ENCODE results near the gene LCN6.
A peak's percentile ranks its signal among the peaks of the same experiment; 100 is the strongest.
"Not testable (repeated sequence)": the region's sequence is repeated elsewhere in the genome, so short reads cannot be mapped to it uniquely, and the experiment has no call there.

Gene LCN6

GRCh38 chr9:136782452-136782851, 34.1 kb upstream of the LCN6 start:
- no peak overlapping the region for H3K27ac ChIP-seq (ENCODE audit: low read depth, low read length)
- no peaks in the 10 kb centered on the region for H3K36me3 ChIP-seq (ENCODE audit: control insufficient read depth in 1 of 2, insufficient read depth in 2 of 2, low read length in 2 of 2)
- peaks cover 10 to 21% of the 10 kb centered on the region in 2 donors for H3K4me1 ChIP-seq (ENCODE audit: control insufficient read depth in 1 of 2, insufficient read depth in 2 of 2, low read length in 2 of 2)
- no peak overlapping the region for H3K4me3 ChIP-seq (ENCODE audit: low read depth in 1 of 2, low read length in 2 of 2)
- no peaks in the 10 kb centered on the region for H3K9me3 ChIP-seq (ENCODE audit: control insufficient read depth in 1 of 2, low read length in 2 of 2)
- no peaks in the 10 kb centered on the region for H3K27me3 ChIP-seq (ENCODE audit: control insufficient read depth in 1 of 2, insufficient read depth in 2 of 2, low read length in 2 of 2)
- no peak overlapping the region for H3K9ac ChIP-seq (ENCODE audit: low read depth in 1 of 2, low read length in 2 of 2)

- no peak overlapping the region for H3K27ac ChIP-seq (ENCODE audit: low read depth, low read length)
- peaks cover 12 to 14% of the 10 kb centered on the region in 2 donors for H3K4me1 ChIP-seq (ENCODE audit: control insufficient read depth in 1 of 2, insufficient read depth in 2 of 2, low read length in 2 of 2)
- H3K4me3 ChIP-seq (ENCODE audit: low read depth in 1 of 2, low read length in 2 of 2) = no peak overlapping the region
- no peaks in the 10 kb centered on the region for H3K36me3 ChIP-seq (ENCODE audit: control insufficient read depth in 1 of 2, insufficient read depth in 2 of 2, low read length in 2 of 2)
- H3K9me3 ChIP-seq (ENCODE audit: control insufficient read depth in 1 of 2, low read length in 2 of 2) = no peaks in the 10 kb centered on the region
- no peaks in the 10 kb centered on the region for H3K27me3 ChIP-seq (ENCODE audit: control insufficient read depth in 1 of 2, insufficient read depth in 2 of 2, low read length in 2 of 2)
- H3K9ac ChIP-seq (ENCODE audit: low read depth in 1 of 2, low read length in 2 of 2) = no peak overlapping the region
Observed at GRCh38 chr9:136779808-136780207, 31.5 kb upstream of the LCN6 start.

DNA sequence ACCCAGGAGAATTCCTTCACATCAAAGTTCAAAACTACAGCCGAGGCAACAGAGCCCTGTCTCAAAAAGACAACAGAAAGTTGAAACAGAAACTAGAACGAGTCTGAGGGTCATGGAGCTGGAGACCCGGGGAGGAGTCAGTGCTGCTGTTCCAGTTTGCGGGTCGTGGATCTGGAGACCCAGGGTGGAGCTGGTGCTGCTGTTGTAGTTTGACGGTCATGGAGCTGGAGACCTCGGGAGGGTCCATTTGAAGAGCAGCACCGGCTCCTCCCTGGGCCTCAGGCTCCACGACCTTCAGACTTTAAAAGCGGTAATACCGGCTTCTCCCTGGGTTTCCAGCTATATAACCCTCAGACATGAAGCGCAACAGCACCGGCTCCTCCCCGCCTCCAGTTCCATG, 29.0 kb upstream of the LCN6 start:
- Histone ChIP-seq H3K27ac (ENCODE audit: low read depth, low read length) (no peak overlapping the region), H3K4me3 (ENCODE audit: low read depth in 1 of 2, low read length in 2 of 2) (peak overlapping the region in 1 of 2 donors; percentile 7), H3K27me3 (ENCODE audit: control insufficient read depth in 1 of 2, insufficient read depth in 2 of 2, low read length in 2 of 2) (no peaks in the 10 kb centered on the region), H3K9me3 (ENCODE audit: control insufficient read depth in 1 of 2, low read length in 2 of 2) (peaks cover 8 to 9% of the 10 kb centered on the region in 2 donors), H3K36me3 (ENCODE audit: control insufficient read depth in 1 of 2, insufficient read depth in 2 of 2, low read length in 2 of 2) (no peaks in the 10 kb centered on the region), H3K4me1 (ENCODE audit: control insufficient read depth in 1 of 2, insufficient read depth in 2 of 2, low read length in 2 of 2) (peaks cover 10 to 11% of the 10 kb centered on the region in 2 donors), H3K9ac (ENCODE audit: low read depth in 1 of 2, low read length in 2 of 2) (peak overlapping the region in 1 of 2 donors; percentile 45)

GRCh38 chr9:136776947-136777346, 28.6 kb upstream of the LCN6 start:
- no peaks in the 10 kb centered on the region for H3K27me3 ChIP-seq (ENCODE audit: control insufficient read depth in 1 of 2, insufficient read depth in 2 of 2, low read length in 2 of 2)
- peak overlapping the region in 1 of 2 donors; percentile 45 for H3K9ac ChIP-seq (ENCODE audit: low read depth in 1 of 2, low read length in 2 of 2)
- H3K9me3 ChIP-seq (ENCODE audit: control insufficient read depth in 1 of 2, low read length in 2 of 2) = peaks cover 8 to 9% of the 10 kb centered on the region in 2 donors
- H3K27ac ChIP-seq (ENCODE audit: low read depth, low read length) = no peak overlapping the region
- H3K4me3 ChIP-seq (ENCODE audit: low read depth in 1 of 2, low read length in 2 of 2) = peak overlapping the region in 1 of 2 donors; percentile 7
- peaks cover 10 to 11% of the 10 kb centered on the region in 2 donors for H3K4me1 ChIP-seq (ENCODE audit: control insufficient read depth in 1 of 2, insufficient read depth in 2 of 2, low read length in 2 of 2)
- H3K36me3 ChIP-seq (ENCODE audit: control insufficient read depth in 1 of 2, insufficient read depth in 2 of 2, low read length in 2 of 2) = no peaks in the 10 kb centered on the region

GRCh38 chr9:136775191-136775590, 26.9 kb upstream of the LCN6 start:
- H3K9me3 ChIP-seq (ENCODE audit: control insufficient read depth in 1 of 2, low read length in 2 of 2) = peaks cover 8 to 9% of the 10 kb centered on the region in 2 donors
- no peak overlapping the region for H3K9ac ChIP-seq (ENCODE audit: low read depth in 1 of 2, low read length in 2 of 2)
- H3K27ac ChIP-seq (ENCODE audit: low read depth, low read length) = no peak overlapping the region
- H3K36me3 ChIP-seq (ENCODE audit: control insufficient read depth in 1 of 2, insufficient read depth in 2 of 2, low read length in 2 of 2) = no peaks in the 10 kb centered on the region
- H3K4me1 ChIP-seq (ENCODE audit: control insufficient read depth in 1 of 2, insufficient read depth in 2 of 2, low read length in 2 of 2) = peaks cover 10 to 11% of the 10 kb centered on the region in 2 donors
- H3K4me3 ChIP-seq (ENCODE audit: low read depth in 1 of 2, low read length in 2 of 2) = no peak overlapping the region
- H3K27me3 ChIP-seq (ENCODE audit: control insufficient read depth in 1 of 2, insufficient read depth in 2 of 2, low read length in 2 of 2) = no peaks in the 10 kb centered on the region

DNA sequence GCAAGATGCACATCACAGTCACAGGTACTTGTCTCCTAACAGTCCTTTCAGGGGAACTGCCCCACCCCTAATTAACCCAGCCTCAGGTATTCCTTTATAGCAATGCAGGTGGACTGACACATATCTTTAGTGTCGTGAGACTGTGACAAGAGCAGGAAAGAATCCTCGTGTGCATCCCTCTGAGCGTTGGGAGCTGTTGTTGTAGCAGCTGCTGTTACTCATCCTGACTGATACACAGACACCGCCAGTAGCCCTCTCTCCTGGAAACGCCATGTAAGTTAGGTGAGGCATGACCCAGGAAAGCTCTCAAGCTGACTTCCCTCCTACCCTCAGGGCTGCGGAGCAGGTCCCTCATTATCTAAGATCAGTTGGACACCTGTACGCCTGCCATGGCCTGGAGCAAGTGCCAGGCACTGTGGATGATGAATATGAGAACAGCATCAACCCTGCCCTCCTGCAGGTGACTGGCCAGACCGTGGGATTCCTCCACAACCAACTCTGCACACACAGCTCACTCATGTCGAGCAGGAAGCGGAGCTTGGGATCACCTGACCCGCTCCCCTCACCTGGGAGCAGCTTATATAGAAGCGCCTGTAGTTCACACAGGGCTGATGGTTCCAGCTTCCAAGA, 26.2 kb upstream of the LCN6 start:
- peaks cover 8 to 9% of the 10 kb centered on the region in 2 donors for H3K9me3 ChIP-seq (ENCODE audit: control insufficient read depth in 1 of 2, low read length in 2 of 2)
- no peak overlapping the region for H3K9ac ChIP-seq (ENCODE audit: low read depth in 1 of 2, low read length in 2 of 2)
- H3K4me1 ChIP-seq (ENCODE audit: control insufficient read depth in 1 of 2, insufficient read depth in 2 of 2, low read length in 2 of 2) = peaks cover 10 to 11% of the 10 kb centered on the region in 2 donors
- H3K27ac ChIP-seq (ENCODE audit: low read depth, low read length) = no peak overlapping the region
- no peaks in the 10 kb centered on the region for H3K36me3 ChIP-seq (ENCODE audit: control insufficient read depth in 1 of 2, insufficient read depth in 2 of 2, low read length in 2 of 2)
- H3K4me3 ChIP-seq (ENCODE audit: low read depth in 1 of 2, low read length in 2 of 2) = no peak overlapping the region
- no peaks in the 10 kb centered on the region for H3K27me3 ChIP-seq (ENCODE audit: control insufficient read depth in 1 of 2, insufficient read depth in 2 of 2, low read length in 2 of 2)

GRCh38 chr9:136773386-136774044, 25.2 kb upstream of the LCN6 start:
- H3K27ac ChIP-seq (ENCODE audit: low read depth, low read length) = no peak overlapping the region
- H3K36me3 ChIP-seq (ENCODE audit: control insufficient read depth in 1 of 2, insufficient read depth in 2 of 2, low read length in 2 of 2) = no peaks in the 10 kb centered on the region
- H3K9ac ChIP-seq (ENCODE audit: low read depth in 1 of 2, low read length in 2 of 2) = no peak overlapping the region
- peaks cover 10 to 11% of the 10 kb centered on the region in 2 donors for H3K4me1 ChIP-seq (ENCODE audit: control insufficient read depth in 1 of 2, insufficient read depth in 2 of 2, low read length in 2 of 2)
- no peak overlapping the region for H3K4me3 ChIP-seq (ENCODE audit: low read depth in 1 of 2, low read length in 2 of 2)
- no peaks in the 10 kb centered on the region for H3K27me3 ChIP-seq (ENCODE audit: control insufficient read depth in 1 of 2, insufficient read depth in 2 of 2, low read length in 2 of 2)
- H3K9me3 ChIP-seq (ENCODE audit: control insufficient read depth in 1 of 2, low read length in 2 of 2) = peaks cover 8 to 9% of the 10 kb centered on the region in 2 donors

DNA sequence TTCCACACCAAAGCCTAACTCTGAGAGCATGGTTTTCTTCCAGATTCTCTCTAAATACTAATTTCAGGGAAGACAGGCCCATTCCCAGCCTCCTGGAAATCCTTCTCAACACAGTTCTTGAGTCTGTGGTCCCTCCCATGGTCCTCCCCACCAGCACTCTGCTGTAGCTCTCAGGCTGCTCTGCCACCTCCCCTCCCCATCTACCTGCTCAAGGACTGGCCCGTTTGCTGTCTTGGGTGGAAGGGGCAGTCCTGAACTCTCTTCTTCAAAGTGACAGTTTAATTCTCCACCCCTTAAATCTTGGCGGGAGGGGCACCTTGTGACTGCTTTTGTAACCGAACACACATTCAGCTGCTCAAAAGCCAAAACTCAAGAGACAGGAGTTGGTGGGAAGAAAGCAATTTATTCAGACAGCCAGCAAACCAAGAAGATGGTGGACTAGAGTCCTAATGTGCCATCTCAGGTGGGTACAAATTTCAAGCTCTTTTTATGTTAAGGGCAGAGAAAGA, 23.6 kb upstream of the LCN6 start:
- Histone ChIP-seq H3K9me3 (ENCODE audit: control insufficient read depth in 1 of 2, low read length in 2 of 2) (peaks cover 8 to 9% of the 10 kb centered on the region in 2 donors), H3K27ac (ENCODE audit: low read depth, low read length) (no peak overlapping the region), H3K27me3 (ENCODE audit: control insufficient read depth in 1 of 2, insufficient read depth in 2 of 2, low read length in 2 of 2) (peaks cover 6 to 8% of the 10 kb centered on the region in 2 donors), H3K4me1 (ENCODE audit: control insufficient read depth in 1 of 2, insufficient read depth in 2 of 2, low read length in 2 of 2) (peaks cover 3 to 4% of the 10 kb centered on the region in 2 donors), H3K4me3 (ENCODE audit: low read depth in 1 of 2, low read length in 2 of 2) (no peak overlapping the region), H3K9ac (ENCODE audit: low read depth in 1 of 2, low read length in 2 of 2) (no peak overlapping the region), H3K36me3 (ENCODE audit: control insufficient read depth in 1 of 2, insufficient read depth in 2 of 2, low read length in 2 of 2) (no peaks in the 10 kb centered on the region)

GRCh38 chr9:136769710-136770191, 21.4 kb upstream of the LCN6 start:
- Histone ChIP-seq H3K4me3 (ENCODE audit: low read depth in 1 of 2, low read length in 2 of 2) (no peak overlapping the region), H3K9me3 (ENCODE audit: control insufficient read depth in 1 of 2, low read length in 2 of 2) (peaks cover 8 to 9% of the 10 kb centered on the region in 2 donors), H3K9ac (ENCODE audit: low read depth in 1 of 2, low read length in 2 of 2) (no peak overlapping the region)

DNA sequence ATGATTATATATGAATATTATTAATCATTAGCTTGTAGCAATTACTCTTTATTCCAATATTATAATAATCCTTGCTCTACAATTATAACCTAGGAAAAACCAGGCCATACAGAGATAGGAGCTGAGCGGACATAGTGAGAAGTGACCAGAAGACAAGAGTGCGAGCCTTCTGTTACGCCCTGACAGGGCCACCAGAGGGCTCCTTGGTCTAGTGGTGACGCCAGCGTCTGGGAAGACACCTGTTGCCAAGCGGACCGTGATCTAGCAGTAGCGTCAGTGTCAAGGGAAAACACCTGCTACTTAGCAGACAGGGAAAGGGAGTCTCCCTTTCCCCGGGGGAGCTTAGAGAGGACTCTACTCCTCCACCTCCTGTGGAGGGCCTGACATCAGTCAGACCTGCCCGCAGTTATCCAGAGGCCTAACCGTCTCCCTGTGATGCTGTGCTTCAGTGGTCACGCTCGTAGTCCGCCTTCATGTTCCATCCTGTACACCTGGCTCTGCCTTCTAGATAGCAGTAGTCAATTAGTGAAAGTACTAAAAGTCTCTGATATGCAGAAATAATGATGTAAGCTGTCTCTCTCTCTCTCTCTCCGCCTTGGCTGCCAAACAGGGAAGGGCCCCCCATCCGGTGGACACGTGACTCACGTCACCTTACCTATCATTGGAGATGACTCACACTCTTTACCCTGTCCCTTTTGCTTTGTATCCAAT, 18.2 kb upstream of the LCN6 start:
- not testable (repeated sequence) for H3K9me3 ChIP-seq (ENCODE audit: control insufficient read depth in 1 of 2, low read length in 2 of 2); H3K9ac ChIP-seq (ENCODE audit: low read depth in 1 of 2, low read length in 2 of 2); H3K4me3 ChIP-seq (ENCODE audit: low read depth in 1 of 2, low read length in 2 of 2); H3K4me1 ChIP-seq (ENCODE audit: control insufficient read depth in 1 of 2, insufficient read depth in 2 of 2, low read length in 2 of 2); H3K27ac ChIP-seq (ENCODE audit: low read depth, low read length); H3K36me3 ChIP-seq (ENCODE audit: control insufficient read depth in 1 of 2, insufficient read depth in 2 of 2, low read length in 2 of 2)
- peaks cover 6 to 18% of the 10 kb centered on the region in 2 donors for H3K27me3 ChIP-seq (ENCODE audit: control insufficient read depth in 1 of 2, insufficient read depth in 2 of 2, low read length in 2 of 2)

More at GRCh38 chr9:136769710-136770191, 21.4 kb upstream of the LCN6 start:
- no peaks in the 10 kb centered on the region for H3K4me1 ChIP-seq (ENCODE audit: control insufficient read depth in 1 of 2, insufficient read depth in 2 of 2, low read length in 2 of 2)
- H3K27ac ChIP-seq (ENCODE audit: low read depth, low read length) = no peak overlapping the region
- H3K36me3 ChIP-seq (ENCODE audit: control insufficient read depth in 1 of 2, insufficient read depth in 2 of 2, low read length in 2 of 2) = no peaks in the 10 kb centered on the region
- H3K27me3 ChIP-seq (ENCODE audit: control insufficient read depth in 1 of 2, insufficient read depth in 2 of 2, low read length in 2 of 2) = peaks cover 6 to 8% of the 10 kb centered on the region in 2 donors

Measured in duodenal mucosa (tissue), 2 donors.